ENCODE measurements around the gene CCP110. TPM values are rescaled to one million over a fixed set of nuclear protein-coding genes. Genes with fewer than 3 reads are reported as not detected.
A peak's percentile ranks its signal among the peaks of the same experiment; 100 is the strongest.

The CCP110 gene
- total and polyA plus RNA-seq, 2 of the 13 experiments (the other 11 are each of a cell fraction or from before 2014, with no cell fraction given), result 10.0 to 11.1 TPM

DNA sequence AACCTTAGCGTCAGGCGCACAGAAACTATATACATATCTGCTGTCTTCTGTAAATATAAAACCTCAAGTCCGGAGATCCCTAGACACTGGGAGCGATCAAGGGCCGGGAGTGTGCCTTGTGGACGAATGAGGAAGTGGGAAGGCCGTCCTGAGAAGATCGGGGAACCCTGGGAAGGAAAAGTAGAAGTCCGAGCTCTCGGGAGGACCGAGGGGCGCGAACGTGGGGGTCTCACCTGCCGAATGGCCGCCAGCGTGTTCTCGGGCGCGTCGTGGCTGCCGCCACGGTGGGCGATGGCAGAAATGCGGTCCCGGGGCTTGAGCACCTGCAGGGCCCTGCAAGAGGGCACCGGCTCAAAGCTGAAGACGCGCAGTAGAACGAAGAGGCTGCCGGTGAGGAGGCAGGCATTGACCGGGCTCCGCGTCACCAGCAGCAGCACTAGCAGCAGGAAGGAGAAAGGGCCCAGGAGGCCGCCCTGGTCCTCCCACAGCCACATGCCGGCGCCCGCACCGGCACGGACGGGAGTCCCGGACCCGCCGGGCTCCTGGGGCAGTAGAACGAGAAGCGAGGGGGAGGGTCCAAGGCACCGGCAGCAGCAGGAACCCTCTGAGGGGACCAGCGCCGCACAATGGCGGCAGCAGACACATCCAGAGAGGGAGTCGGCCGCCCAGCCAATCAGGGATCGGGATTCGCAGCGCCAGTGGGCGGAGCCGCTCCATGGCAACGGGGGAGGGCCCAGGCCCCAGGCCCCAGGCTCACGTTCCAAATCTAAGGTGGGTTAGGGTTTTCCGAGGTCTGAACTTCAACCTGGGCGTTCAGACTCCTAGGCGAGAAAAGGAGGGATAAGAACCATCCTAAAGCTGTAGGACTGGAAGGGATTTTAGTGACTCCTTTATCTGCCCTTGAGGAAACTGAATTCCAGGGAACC, 2.0 kb upstream of the CCP110 start, which contains the start of gene GDE1 (continued):
- peak; percentile 18; the same call in 1 of the 2 replicates for TF ChIP-seq ZNF232 (CRISPR knock-in tag; IDR thresholded peaks at IDR 0.05; ENCODE audit: borderline replicate concordance)
- TF ChIP-seq, protein P1, sequence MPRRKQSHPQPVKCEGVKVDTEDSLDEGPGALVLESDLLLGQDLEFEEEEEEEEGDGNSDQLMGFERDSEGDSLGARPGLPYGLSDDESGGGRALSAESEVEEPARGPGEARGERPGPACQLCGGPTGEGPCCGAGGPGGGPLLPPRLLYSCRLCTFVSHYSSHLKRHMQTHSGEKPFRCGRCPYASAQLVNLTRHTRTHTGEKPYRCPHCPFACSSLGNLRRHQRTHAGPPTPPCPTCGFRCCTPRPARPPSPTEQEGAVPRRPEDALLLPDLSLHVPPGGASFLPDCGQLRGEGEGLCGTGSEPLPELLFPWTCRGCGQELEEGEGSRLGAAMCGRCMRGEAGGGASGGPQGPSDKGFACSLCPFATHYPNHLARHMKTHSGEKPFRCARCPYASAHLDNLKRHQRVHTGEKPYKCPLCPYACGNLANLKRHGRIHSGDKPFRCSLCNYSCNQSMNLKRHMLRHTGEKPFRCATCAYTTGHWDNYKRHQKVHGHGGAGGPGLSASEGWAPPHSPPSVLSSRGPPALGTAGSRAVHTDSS (CRISPR knock-in tag; conservative IDR thresholded peaks at IDR 0.05), result 0 out of 2 replicates have a peak, but pooled peaks have one; percentile 8
- TF ChIP-seq, protein P2, sequence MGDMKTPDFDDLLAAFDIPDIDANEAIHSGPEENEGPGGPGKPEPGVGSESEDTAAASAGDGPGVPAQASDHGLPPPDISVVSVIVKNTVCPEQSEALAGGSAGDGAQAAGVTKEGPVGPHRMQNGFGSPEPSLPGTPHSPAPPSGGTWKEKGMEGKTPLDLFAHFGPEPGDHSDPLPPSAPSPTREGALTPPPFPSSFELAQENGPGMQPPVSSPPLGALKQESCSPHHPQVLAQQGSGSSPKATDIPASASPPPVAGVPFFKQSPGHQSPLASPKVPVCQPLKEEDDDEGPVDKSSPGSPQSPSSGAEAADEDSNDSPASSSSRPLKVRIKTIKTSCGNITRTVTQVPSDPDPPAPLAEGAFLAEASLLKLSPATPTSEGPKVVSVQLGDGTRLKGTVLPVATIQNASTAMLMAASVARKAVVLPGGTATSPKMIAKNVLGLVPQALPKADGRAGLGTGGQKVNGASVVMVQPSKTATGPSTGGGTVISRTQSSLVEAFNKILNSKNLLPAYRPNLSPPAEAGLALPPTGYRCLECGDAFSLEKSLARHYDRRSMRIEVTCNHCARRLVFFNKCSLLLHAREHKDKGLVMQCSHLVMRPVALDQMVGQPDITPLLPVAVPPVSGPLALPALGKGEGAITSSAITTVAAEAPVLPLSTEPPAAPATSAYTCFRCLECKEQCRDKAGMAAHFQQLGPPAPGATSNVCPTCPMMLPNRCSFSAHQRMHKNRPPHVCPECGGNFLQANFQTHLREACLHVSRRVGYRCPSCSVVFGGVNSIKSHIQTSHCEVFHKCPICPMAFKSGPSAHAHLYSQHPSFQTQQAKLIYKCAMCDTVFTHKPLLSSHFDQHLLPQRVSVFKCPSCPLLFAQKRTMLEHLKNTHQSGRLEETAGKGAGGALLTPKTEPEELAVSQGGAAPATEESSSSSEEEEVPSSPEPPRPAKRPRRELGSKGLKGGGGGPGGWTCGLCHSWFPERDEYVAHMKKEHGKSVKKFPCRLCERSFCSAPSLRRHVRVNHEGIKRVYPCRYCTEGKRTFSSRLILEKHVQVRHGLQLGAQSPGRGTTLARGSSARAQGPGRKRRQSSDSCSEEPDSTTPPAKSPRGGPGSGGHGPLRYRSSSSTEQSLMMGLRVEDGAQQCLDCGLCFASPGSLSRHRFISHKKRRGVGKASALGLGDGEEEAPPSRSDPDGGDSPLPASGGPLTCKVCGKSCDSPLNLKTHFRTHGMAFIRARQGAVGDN (CRISPR knock-in tag; IDR thresholded peaks at IDR 0.05), result peak; percentile 96
- TF ChIP-seq, protein P3, sequence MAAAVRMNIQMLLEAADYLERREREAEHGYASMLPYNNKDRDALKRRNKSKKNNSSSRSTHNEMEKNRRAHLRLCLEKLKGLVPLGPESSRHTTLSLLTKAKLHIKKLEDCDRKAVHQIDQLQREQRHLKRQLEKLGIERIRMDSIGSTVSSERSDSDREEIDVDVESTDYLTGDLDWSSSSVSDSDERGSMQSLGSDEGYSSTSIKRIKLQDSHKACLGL (CRISPR knock-in tag; IDR thresholded peaks at IDR 0.05), result peak; percentile 83
- TF ChIP-seq EEA1 (CRISPR knock-in tag; IDR thresholded peaks at IDR 0.05; ENCODE audit: borderline replicate concordance), result peak; percentile 83; the same call in 1 of the 2 replicates
- peak; percentile 70; the same call in 1 of the 2 replicates for TF ChIP-seq RBAK (CRISPR knock-in tag; IDR thresholded peaks at IDR 0.05)
- no peak for TF ChIP-seq NFIC (IDR thresholded peaks at IDR 0.05; ENCODE audit: low read length)
- no peak for TF ChIP-seq ZNF674 (CRISPR knock-in tag; IDR thresholded peaks at IDR 0.05; ENCODE audit: low read depth)
- TF ChIP-seq NRL (CRISPR knock-in tag; IDR thresholded peaks at IDR 0.05; ENCODE audit: borderline replicate concordance), result peak; percentile 100
- no peak for TF ChIP-seq ZNF296 (CRISPR knock-in tag; conservative IDR thresholded peaks at IDR 0.05)
- TF ChIP-seq ZNF563 (CRISPR knock-in tag; IDR thresholded peaks at IDR 0.05), result peak; percentile 79; the same call in 1 of the 2 replicates
- no peak for TF ChIP-seq FOXJ3 (CRISPR knock-in tag; IDR thresholded peaks at IDR 0.05; ENCODE audit: borderline replicate concordance)
- TF ChIP-seq MAFG (CRISPR knock-in tag; IDR thresholded peaks at IDR 0.05), result peak; percentile 67; the same call in 1 of the 2 replicates
- peak; percentile 23; the same call in 1 of the 2 replicates for TF ChIP-seq ZNF460 (CRISPR knock-in tag; IDR thresholded peaks at IDR 0.05; ENCODE audit: borderline replicate concordance)
- TF ChIP-seq, protein P4, sequence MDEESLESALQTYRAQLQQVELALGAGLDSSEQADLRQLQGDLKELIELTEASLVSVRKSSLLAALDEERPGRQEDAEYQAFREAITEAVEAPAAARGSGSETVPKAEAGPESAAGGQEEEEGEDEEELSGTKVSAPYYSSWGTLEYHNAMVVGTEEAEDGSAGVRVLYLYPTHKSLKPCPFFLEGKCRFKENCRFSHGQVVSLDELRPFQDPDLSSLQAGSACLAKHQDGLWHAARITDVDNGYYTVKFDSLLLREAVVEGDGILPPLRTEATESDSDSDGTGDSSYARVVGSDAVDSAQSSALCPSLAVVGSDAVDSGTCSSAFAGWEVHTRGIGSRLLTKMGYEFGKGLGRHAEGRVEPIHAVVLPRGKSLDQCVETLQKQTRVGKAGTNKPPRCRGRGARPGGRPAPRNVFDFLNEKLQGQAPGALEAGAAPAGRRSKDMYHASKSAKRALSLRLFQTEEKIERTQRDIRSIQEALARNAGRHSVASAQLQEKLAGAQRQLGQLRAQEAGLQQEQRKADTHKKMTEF (CRISPR knock-in tag; IDR thresholded peaks at IDR 0.05), result peak; percentile 97
- TF ChIP-seq PRMT3 (CRISPR knock-in tag; IDR thresholded peaks at IDR 0.05; ENCODE audit: borderline replicate concordance, low read depth), result no peak
- peak; percentile 47 for TF ChIP-seq RCOR2 (CRISPR knock-in tag; IDR thresholded peaks at IDR 0.05)
- TF ChIP-seq ZSCAN12 (CRISPR knock-in tag; IDR thresholded peaks at IDR 0.05), result 0 out of 2 replicates have a peak, but pooled peaks have one; percentile 11
- TF ChIP-seq, protein P5, sequence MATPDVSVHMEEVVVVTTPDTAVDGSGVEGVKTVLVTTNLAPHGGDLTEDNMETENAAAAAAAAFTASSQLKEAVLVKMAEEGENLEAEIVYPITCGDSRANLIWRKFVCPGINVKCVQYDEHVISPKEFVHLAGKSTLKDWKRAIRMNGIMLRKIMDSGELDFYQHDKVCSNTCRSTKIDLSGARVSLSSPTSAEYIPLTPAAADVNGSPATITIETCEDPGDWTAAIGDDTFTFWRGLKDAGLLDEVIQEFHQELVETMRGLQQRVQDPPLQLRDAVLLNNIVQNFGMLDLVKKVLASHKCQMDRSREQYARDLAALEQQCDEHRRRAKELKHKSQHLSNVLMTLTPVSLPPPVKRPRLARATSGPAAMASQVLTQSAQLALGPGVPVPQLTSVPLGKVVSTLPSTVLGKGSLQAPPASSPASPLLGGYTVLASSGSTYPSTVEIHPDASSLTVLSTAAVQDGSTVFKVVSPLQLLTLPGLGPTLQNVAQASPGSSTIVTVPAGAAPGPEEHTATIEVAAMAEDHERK (CRISPR knock-in tag; IDR thresholded peaks at IDR 0.05; ENCODE audit: low read depth), result no peak
